Measurements from ENCODE around the gene EIF3CL. TPM values are rescaled to one million over a fixed set of nuclear protein-coding genes. Genes with fewer than 3 reads are reported as not detected.
"Not testable (repeated sequence)": the region's sequence is repeated elsewhere in the genome, so short reads cannot be mapped to it uniquely, and the experiment has no call there.

Gene EIF3CL
- total and polyA plus RNA-seq, 10 of the 15 experiments (the other 5 are each of a cell fraction or from before 2014, with no cell fraction given): 1.7 to 93.6 (median 60.0) TPM; not detected in 1

DNA sequence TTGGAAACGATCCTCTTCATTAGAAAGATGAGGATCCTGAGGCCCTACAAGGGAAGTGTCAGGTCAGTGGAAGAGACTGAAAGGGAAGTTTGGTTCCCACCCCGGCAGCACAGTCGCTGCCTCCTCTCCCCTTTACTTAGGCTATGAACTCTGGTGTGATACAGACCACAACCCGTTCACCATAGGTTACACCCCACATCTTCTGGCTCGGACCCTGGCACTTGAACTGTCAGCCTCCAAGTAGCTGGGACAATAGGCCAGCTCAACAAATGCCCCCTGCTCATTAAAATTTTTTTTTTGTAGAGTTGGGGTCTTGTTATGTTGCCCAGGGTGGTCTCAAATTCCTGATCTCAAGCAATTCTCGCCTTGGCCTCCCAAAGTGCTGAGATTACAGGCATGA is 40.3 kb upstream of the EIF3CL start:
- CTCF ChIA-PET; H3K27me3 ChIP-seq (replicated peaks in 1 of 2; ENCODE audit: control insufficient read depth in 2 of 2, insufficient read depth in 2 of 2, low read length in 1 of 2); FAIRE-seq; in situ Hi-C loops (cut with MboI); H3K79me2 ChIP-seq (ENCODE audit: control insufficient read depth, insufficient read depth, low read length); H4K20me1 ChIP-seq (ENCODE audit: control insufficient read depth, insufficient read depth); H2AFZ ChIP-seq (ENCODE audit: control insufficient read depth, low read depth, low read length); H3K9me3 ChIP-seq (replicated peaks; ENCODE audit: control insufficient read depth, insufficient read depth, low read length); H3K9ac ChIP-seq (ENCODE audit: control insufficient read depth, insufficient read depth, low read length); H3K4me2 ChIP-seq (ENCODE audit: control insufficient read depth, insufficient read depth); intact Hi-C loops (cut with micrococcal nuclease; ENCODE audit: unreplicated experiment); BruUV-seq (replicated peaks); H3K4me3 ChIP-seq; SMC1A ChIA-PET (ENCODE audit: uncharacterized antibody, unreplicated experiment); H3K36me3 ChIP-seq (ENCODE audit: control insufficient read depth in 2 of 2, insufficient read depth in 2 of 2, low read length in 1 of 2); H3K27ac ChIP-seq (ENCODE audit: control insufficient read depth, insufficient read depth); DNase-seq (ENCODE audit: low read depth, low spot score); H3K4me1 ChIP-seq (ENCODE audit: control insufficient read depth, insufficient read depth, low read length); ATAC-seq; POLR2A ChIA-PET; RAD21 ChIA-PET (ENCODE audit: unreplicated experiment): not testable (repeated sequence)
- 11% methylated on average over 3 of the region's 6 CpGs for WGBS (ENCODE audit: insufficient coverage, insufficient replicate concordance, low lambda C conversion rate, missing lambda C conversion rate)

DNA sequence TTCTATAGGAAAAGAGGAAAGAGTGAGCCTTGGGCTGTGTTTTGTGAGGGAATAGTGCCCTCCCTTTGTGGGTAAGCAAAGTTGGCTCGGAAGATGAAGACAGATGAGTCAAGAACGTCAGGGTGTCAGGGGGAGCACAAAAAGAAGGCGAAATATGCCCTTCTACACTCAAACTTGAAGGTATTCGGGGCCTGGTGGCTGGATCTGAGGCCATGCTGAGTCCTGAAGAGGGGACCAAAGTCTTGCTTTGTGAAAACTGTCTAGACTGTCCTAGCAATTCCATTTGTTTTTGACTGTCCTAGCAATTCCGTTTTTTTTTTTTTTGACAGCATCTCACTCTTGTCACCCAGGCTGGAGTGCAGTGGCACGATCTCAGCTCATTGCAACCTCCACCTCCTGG is 35.3 kb upstream of the EIF3CL start:
- SMC1A ChIA-PET (ENCODE audit: uncharacterized antibody, unreplicated experiment); H2AFZ ChIP-seq (ENCODE audit: control insufficient read depth, low read depth, low read length); DNase-seq (ENCODE audit: low read depth, low spot score); H3K4me2 ChIP-seq (ENCODE audit: control insufficient read depth, insufficient read depth); H3K27ac ChIP-seq (ENCODE audit: control insufficient read depth, insufficient read depth); H3K36me3 ChIP-seq (ENCODE audit: control insufficient read depth in 2 of 2, insufficient read depth in 2 of 2, low read length in 1 of 2); intact Hi-C loops (cut with micrococcal nuclease; ENCODE audit: unreplicated experiment); H3K79me2 ChIP-seq (ENCODE audit: control insufficient read depth, insufficient read depth, low read length); H4K20me1 ChIP-seq (ENCODE audit: control insufficient read depth, insufficient read depth); CTCF ChIA-PET; H3K4me3 ChIP-seq; FAIRE-seq; in situ Hi-C loops (cut with MboI); BruUV-seq (replicated peaks); H3K9ac ChIP-seq (ENCODE audit: control insufficient read depth, insufficient read depth, low read length); H3K27me3 ChIP-seq (replicated peaks in 1 of 2; ENCODE audit: control insufficient read depth in 2 of 2, insufficient read depth in 2 of 2, low read length in 1 of 2); POLR2A ChIA-PET; RAD21 ChIA-PET (ENCODE audit: unreplicated experiment); H3K9me3 ChIP-seq (replicated peaks; ENCODE audit: control insufficient read depth, insufficient read depth, low read length); H3K4me1 ChIP-seq (ENCODE audit: control insufficient read depth, insufficient read depth, low read length): not testable (repeated sequence)
- WGBS (ENCODE audit: insufficient coverage, insufficient replicate concordance, low lambda C conversion rate, missing lambda C conversion rate): 39% methylated on average over 2 of the region's 6 CpGs
- ATAC-seq: peak; percentile 22; the same call in 1 of the 3 replicates

DNA sequence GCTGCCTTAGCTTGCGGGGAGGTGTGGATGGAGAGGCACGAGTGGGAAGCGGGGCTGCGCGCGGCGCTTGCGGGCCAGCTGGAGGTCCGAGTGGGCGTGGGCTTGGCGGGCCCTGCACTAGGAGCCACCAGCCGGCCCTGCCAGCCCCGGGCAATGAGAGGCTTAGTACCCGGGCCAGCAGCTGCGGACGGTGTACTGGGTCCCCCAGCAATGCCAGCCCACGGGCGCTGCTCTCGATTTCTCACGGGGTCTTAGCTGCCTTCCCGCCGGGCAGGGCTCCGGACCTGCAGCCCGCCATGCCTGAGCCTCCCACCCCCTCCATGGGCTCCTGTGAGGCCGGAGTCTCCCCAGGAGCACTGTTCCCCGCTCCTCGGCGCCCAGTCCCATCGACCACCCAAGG is 31.7 kb upstream of the EIF3CL start:
- 76% methylated on average over 8 of the region's 29 CpGs for WGBS (ENCODE audit: insufficient coverage, insufficient replicate concordance, low lambda C conversion rate, missing lambda C conversion rate)

DNA sequence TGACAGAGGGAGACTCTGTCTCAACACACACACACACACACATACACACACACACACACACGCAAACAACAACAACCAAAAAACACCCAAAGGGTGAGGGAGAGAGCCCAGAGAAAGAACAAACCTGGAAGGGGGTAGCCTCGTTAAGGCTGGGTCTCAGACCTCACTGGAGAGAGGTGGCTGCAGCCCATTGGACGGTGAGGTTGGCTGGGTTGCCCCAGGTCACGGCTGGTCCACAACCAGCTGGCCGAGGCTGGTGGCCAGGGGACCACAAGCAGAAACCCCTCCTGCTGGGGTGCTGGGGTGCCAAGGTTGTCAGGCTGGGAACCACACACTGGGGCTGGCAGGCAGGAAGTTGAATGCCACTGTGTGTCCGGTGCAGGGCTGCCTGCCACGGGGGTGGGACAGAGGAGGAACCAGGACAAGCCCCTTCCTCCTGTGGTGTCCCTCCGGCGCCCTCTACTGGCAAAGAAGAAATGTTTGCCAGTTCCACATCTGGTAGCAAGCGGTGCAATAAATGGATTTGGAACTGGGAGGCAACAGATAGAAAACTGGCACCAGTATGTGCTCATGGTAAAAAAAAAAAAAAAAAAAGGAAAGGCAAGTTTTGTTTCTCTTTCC is 22.5 kb upstream of the EIF3CL start:
- no CpG with 5 or more reads among the region's 10 CpGs for WGBS (ENCODE audit: insufficient coverage, insufficient replicate concordance, low lambda C conversion rate, missing lambda C conversion rate)
- H4K20me1 ChIP-seq (ENCODE audit: control insufficient read depth, insufficient read depth); in situ Hi-C loops (cut with MboI); H3K9ac ChIP-seq (ENCODE audit: control insufficient read depth, insufficient read depth, low read length); H3K36me3 ChIP-seq (ENCODE audit: control insufficient read depth in 2 of 2, insufficient read depth in 2 of 2, low read length in 1 of 2); H3K4me1 ChIP-seq (ENCODE audit: control insufficient read depth, insufficient read depth, low read length); H3K79me2 ChIP-seq (ENCODE audit: control insufficient read depth, insufficient read depth, low read length); H3K27me3 ChIP-seq (replicated peaks in 1 of 2; ENCODE audit: control insufficient read depth in 2 of 2, insufficient read depth in 2 of 2, low read length in 1 of 2); intact Hi-C loops (cut with micrococcal nuclease; ENCODE audit: unreplicated experiment); POLR2A ChIA-PET; H3K4me2 ChIP-seq (ENCODE audit: control insufficient read depth, insufficient read depth); RAD21 ChIA-PET (ENCODE audit: unreplicated experiment); FAIRE-seq; H3K4me3 ChIP-seq; H3K27ac ChIP-seq (ENCODE audit: control insufficient read depth, insufficient read depth); DNase-seq (ENCODE audit: low read depth, low spot score); SMC1A ChIA-PET (ENCODE audit: uncharacterized antibody, unreplicated experiment); H3K9me3 ChIP-seq (replicated peaks; ENCODE audit: control insufficient read depth, insufficient read depth, low read length); CTCF ChIA-PET; BruUV-seq (replicated peaks); H2AFZ ChIP-seq (ENCODE audit: control insufficient read depth, low read depth, low read length): not testable (repeated sequence)
- ATAC-seq: peak; percentile 98

More for the DNA sequence above, 31.7 kb upstream of the EIF3CL start:
- RAD21 ChIA-PET (ENCODE audit: unreplicated experiment); POLR2A ChIA-PET; H3K9ac ChIP-seq (ENCODE audit: control insufficient read depth, insufficient read depth, low read length); H3K4me3 ChIP-seq; H3K4me2 ChIP-seq (ENCODE audit: control insufficient read depth, insufficient read depth); BruUV-seq (replicated peaks); in situ Hi-C loops (cut with MboI); SMC1A ChIA-PET (ENCODE audit: uncharacterized antibody, unreplicated experiment); CTCF ChIA-PET; H3K79me2 ChIP-seq (ENCODE audit: control insufficient read depth, insufficient read depth, low read length); H3K36me3 ChIP-seq (ENCODE audit: control insufficient read depth in 2 of 2, insufficient read depth in 2 of 2, low read length in 1 of 2); H3K9me3 ChIP-seq (replicated peaks; ENCODE audit: control insufficient read depth, insufficient read depth, low read length); H4K20me1 ChIP-seq (ENCODE audit: control insufficient read depth, insufficient read depth); H3K4me1 ChIP-seq (ENCODE audit: control insufficient read depth, insufficient read depth, low read length); H2AFZ ChIP-seq (ENCODE audit: control insufficient read depth, low read depth, low read length); DNase-seq (ENCODE audit: low read depth, low spot score); FAIRE-seq; H3K27me3 ChIP-seq (replicated peaks in 1 of 2; ENCODE audit: control insufficient read depth in 2 of 2, insufficient read depth in 2 of 2, low read length in 1 of 2); intact Hi-C loops (cut with micrococcal nuclease; ENCODE audit: unreplicated experiment); H3K27ac ChIP-seq (ENCODE audit: control insufficient read depth, insufficient read depth); ATAC-seq: not testable (repeated sequence)

Data from GM12878 (cell line).